WI38 (cell line): ENCODE data around the gene MEG3.

Experiments used
- H3K4me3 ChIP-seq: 2 replicates; pipeline ENCODE4 v1.5.1; 2011; ENCODE audit warnings: low read depth, mild to moderate bottlenecking, control low read depth, low read length
- CTCF ChIP-seq: IDR thresholded peaks from 2 replicates; pipeline ENCODE4 v1.5.1; 2012; ENCODE audit warnings: low read depth, mild to moderate bottlenecking, control low read depth, low read length

MEG3 gene

GRCh38 chr14:100871234-100872186 lies 45.6 kb downstream of the MEG3 start:
- TF ChIP-seq CTCF = no peak
- no peak overlapping the region for H3K4me3 ChIP-seq

GRCh38 chr14:100872259-100873095 lies 46.6 kb downstream of the MEG3 start:
- H3K4me3 ChIP-seq = no peak overlapping the region
- no peak for TF ChIP-seq CTCF

GRCh38 chr14:100873096-100873482 lies 47.2 kb downstream of the MEG3 start:
- no peak overlapping the region for H3K4me3 ChIP-seq
- TF ChIP-seq CTCF = no peak

- no peak for TF ChIP-seq CTCF
- H3K4me3 ChIP-seq = no peak overlapping the region
Observed at GRCh38 chr14:100874051-100874410, 48.1 kb downstream of the MEG3 start.

- no peak for TF ChIP-seq CTCF
- no peak overlapping the region for H3K4me3 ChIP-seq
Observed at GRCh38 chr14:100874411-100875091, 48.6 kb downstream of the MEG3 start.

GRCh38 chr14:100875126-100875525 lies 49.2 kb downstream of the MEG3 start:
- no peak for TF ChIP-seq CTCF
- H3K4me3 ChIP-seq = no peak overlapping the region
